Measurements from ENCODE around the gene GPR39.

Gene GPR39

DNA sequence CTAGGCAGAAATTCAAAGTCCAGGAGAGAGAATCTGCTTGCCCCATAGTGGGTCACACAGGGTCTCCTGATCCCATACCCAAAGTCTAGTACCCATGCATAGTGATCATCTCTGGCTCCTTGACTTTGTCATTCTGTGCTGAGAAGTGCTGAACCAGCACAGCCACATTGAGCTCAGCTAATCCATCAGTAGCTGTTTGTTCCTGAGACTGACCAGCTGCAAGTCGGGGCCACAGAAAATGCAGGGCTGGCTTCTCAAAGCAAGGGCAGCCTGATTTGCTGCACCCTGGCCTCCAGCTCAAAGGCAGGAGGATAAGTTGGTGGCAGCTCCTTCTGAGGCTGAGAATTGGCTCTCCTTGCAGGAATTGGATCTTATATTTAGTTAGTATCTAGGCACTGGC is 181.2 kb downstream of the GPR39 start:
- no peaks in the 10 kb centered on the region for H3K36me3 ChIP-seq (ENCODE audit: control insufficient read depth in 5 of 5, insufficient read depth in 5 of 5, low read length in 5 of 5)
- no peaks in the 10 kb centered on the region for H3K27me3 ChIP-seq (ENCODE audit: control insufficient read depth in 5 of 5, insufficient read depth in 4 of 5, low read length in 5 of 5)
- no peak overlapping the region for H3K27ac ChIP-seq (ENCODE audit: low read depth, low read length)
- H3K9ac ChIP-seq (ENCODE audit: low read length in 5 of 5), result no peak overlapping the region
- no peak overlapping the region for H3K4me3 ChIP-seq (ENCODE audit: low read depth in 1 of 5, low read length in 5 of 5)
- peaks cover 0 to 5% (median 4%) of the 10 kb centered on the region in 5 donors for H3K9me3 ChIP-seq (ENCODE audit: control insufficient read depth in 5 of 5, low read length in 5 of 5)
- no peaks in the 10 kb centered on the region for H3K4me1 ChIP-seq (ENCODE audit: control insufficient read depth in 5 of 5, insufficient read depth in 5 of 5, low read length in 5 of 5)

DNA sequence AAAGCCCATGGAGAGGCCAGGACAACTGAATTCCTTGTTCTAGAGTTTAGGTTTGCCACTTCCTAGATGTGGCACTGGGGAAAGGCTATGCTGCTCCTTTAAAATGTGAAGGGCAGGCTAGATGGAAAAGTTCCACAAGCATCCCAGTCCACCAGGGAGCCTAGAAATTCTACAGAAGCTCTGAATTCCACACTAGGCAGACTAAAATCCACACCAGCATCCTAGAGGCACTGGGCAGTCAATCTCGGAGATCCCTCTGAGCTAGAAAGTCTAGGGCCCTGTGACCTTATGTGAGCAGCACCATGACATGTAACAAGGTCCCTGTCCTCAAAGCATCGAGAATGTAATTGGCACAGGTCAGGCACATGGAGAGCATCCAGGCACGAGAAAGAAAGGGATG is 181.9 kb downstream of the GPR39 start:
- Histone ChIP-seq H3K4me1 (ENCODE audit: control insufficient read depth in 5 of 5, insufficient read depth in 5 of 5, low read length in 5 of 5) (no peaks in the 10 kb centered on the region), H3K9me3 (ENCODE audit: control insufficient read depth in 5 of 5, low read length in 5 of 5) (peaks cover 0 to 5% (median 4%) of the 10 kb centered on the region in 5 donors), H3K9ac (ENCODE audit: low read length in 5 of 5) (no peak overlapping the region), H3K27ac (ENCODE audit: low read depth, low read length) (no peak overlapping the region), H3K4me3 (ENCODE audit: low read depth in 1 of 5, low read length in 5 of 5) (no peak overlapping the region), H3K36me3 (ENCODE audit: control insufficient read depth in 5 of 5, insufficient read depth in 5 of 5, low read length in 5 of 5) (no peaks in the 10 kb centered on the region), H3K27me3 (ENCODE audit: control insufficient read depth in 5 of 5, insufficient read depth in 4 of 5, low read length in 5 of 5) (no peaks in the 10 kb centered on the region)

DNA sequence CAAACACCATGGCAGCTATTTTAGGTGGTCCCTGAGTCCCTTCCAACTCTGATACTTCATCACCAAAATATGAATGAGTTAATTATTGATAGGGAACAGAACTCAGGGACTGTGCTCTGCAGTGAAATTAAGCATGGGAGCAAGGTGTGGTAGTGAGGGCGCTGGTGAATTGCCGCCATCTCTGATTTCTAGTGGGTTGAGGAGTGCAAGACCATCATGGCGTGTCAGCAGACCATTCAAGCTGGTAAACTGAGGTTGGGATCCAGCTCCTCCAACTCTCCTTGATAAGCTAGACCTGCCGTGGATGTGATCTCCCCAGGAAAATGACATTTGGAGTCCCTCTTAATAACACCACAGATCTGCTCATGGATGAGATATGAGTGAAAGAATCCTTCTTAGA is 183.0 kb downstream of the GPR39 start:
- Histone ChIP-seq H3K27ac (ENCODE audit: low read depth, low read length) (no peak overlapping the region), H3K27me3 (ENCODE audit: control insufficient read depth in 5 of 5, insufficient read depth in 4 of 5, low read length in 5 of 5) (no peaks in the 10 kb centered on the region), H3K9me3 (ENCODE audit: control insufficient read depth in 5 of 5, low read length in 5 of 5) (peaks cover 0 to 5% (median 4%) of the 10 kb centered on the region in 5 donors)

DNA sequence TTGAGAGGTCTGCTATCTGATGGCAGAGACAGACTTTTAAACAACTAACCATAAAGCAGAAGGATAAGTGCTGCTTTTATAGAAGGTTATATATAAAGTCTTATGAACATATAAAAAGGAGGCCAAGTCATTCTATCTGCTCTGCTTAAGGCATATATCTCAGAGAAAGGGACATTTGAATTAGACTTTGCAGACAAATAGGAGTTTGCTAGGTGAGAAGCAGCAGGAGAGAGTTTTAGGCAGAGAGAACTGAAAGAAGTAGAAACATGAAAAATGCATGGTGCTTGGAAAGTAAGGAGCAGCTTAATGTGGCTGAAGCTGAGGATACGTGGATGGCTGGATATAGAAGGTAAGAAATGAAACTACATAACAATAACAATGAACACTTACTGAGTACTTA is 188.0 kb downstream of the GPR39 start:
- H3K27me3 ChIP-seq (ENCODE audit: control insufficient read depth in 5 of 5, insufficient read depth in 4 of 5, low read length in 5 of 5), result no peaks in the 10 kb centered on the region
- no peaks in the 10 kb centered on the region for H3K36me3 ChIP-seq (ENCODE audit: control insufficient read depth in 5 of 5, insufficient read depth in 5 of 5, low read length in 5 of 5)
- no peak overlapping the region for H3K9ac ChIP-seq (ENCODE audit: low read length in 5 of 5)
- H3K27ac ChIP-seq (ENCODE audit: low read depth, low read length), result no peak overlapping the region
- H3K4me1 ChIP-seq (ENCODE audit: control insufficient read depth in 5 of 5, insufficient read depth in 5 of 5, low read length in 5 of 5), result no peaks in the 10 kb centered on the region
- H3K9me3 ChIP-seq (ENCODE audit: control insufficient read depth in 5 of 5, low read length in 5 of 5), result no peaks in the 10 kb centered on the region
- no peak overlapping the region for H3K4me3 ChIP-seq (ENCODE audit: low read depth in 1 of 5, low read length in 5 of 5)

More for the DNA sequence above, 183.0 kb downstream of the GPR39 start:
- no peaks in the 10 kb centered on the region for H3K36me3 ChIP-seq (ENCODE audit: control insufficient read depth in 5 of 5, insufficient read depth in 5 of 5, low read length in 5 of 5)
- no peaks in the 10 kb centered on the region for H3K4me1 ChIP-seq (ENCODE audit: control insufficient read depth in 5 of 5, insufficient read depth in 5 of 5, low read length in 5 of 5)
- H3K9ac ChIP-seq (ENCODE audit: low read length in 5 of 5), result no peak overlapping the region
- H3K4me3 ChIP-seq (ENCODE audit: low read depth in 1 of 5, low read length in 5 of 5), result no peak overlapping the region

DNA sequence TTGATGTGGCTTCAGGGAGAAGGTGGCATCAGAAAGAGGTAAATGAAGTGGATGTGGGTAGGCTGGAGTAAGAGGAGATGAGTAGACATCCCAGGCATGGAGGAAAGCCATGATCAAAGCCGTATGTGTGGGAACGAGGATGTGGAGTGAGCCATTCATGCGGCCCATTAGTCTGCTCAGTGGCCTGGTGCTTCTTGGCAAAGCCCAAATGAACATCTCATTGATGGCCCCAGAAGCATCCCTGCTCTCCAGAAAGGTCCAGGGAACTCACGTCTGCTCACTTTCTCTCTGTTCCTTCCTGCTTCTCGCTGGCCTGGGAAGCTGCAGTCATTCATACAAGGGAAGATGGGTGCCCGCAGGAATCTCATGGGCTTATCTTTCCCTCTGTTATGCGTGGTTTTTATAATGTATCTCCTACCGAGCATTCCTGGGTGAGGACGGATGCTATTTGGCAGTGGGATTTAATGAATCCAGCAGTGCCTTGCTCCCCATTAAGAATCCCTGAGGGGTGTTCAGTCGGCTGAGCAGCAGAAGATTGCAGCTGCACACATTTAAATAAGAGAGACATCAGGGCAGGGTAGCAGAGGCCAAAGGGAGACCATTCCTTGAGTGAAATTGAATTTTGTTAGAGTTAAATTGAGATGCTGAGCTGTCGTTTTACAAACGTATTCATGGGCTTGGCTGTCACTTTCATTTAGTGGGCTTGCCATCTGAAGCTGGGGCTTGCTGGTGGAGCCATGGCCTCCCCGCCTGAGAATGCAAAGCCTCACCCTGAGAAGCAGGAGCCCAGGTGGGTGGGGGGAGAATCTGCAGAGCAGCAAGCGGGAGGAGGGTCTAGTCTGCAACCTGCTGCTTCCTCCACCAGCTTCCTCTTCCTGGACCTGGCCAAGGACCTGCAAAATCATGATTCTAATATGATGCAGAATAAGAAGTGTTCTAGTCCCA is 188.9 kb downstream of the GPR39 start:
- H3K36me3 ChIP-seq (ENCODE audit: control insufficient read depth in 5 of 5, insufficient read depth in 5 of 5, low read length in 5 of 5), result no peaks in the 10 kb centered on the region
- H3K4me3 ChIP-seq (ENCODE audit: low read depth in 1 of 5, low read length in 5 of 5), result no peak overlapping the region
- H3K9ac ChIP-seq (ENCODE audit: low read length in 5 of 5), result no peak overlapping the region
- no peak overlapping the region for H3K27ac ChIP-seq (ENCODE audit: low read depth, low read length)
- no peaks in the 10 kb centered on the region for H3K4me1 ChIP-seq (ENCODE audit: control insufficient read depth in 5 of 5, insufficient read depth in 5 of 5, low read length in 5 of 5)
- no peaks in the 10 kb centered on the region for H3K27me3 ChIP-seq (ENCODE audit: control insufficient read depth in 5 of 5, insufficient read depth in 4 of 5, low read length in 5 of 5)
- no peaks in the 10 kb centered on the region for H3K9me3 ChIP-seq (ENCODE audit: control insufficient read depth in 5 of 5, low read length in 5 of 5)

DNA sequence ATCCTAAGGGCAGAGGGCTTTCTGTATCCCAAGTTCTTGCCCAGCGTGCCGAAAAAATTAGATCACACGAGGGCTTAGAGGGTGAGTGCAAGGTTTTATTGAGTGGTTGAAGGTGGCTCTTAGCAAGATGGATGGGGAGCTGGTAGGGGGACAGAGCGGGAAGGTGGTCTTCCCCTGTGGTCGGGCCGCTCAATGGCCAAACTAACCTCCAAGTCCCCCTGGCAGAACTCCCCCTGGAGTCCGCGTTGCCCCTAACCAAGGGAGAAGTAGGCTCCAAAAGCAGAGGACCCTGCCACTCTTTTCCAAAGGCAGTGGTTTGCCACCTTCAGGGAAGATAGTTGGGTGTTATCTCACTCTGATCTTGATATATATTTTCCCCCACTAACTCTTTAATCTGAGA is 190.0 kb downstream of the GPR39 start:
- Histone ChIP-seq H3K4me3 (ENCODE audit: low read depth in 1 of 5, low read length in 5 of 5) (no peak overlapping the region), H3K9ac (ENCODE audit: low read length in 5 of 5) (no peak overlapping the region), H3K36me3 (ENCODE audit: control insufficient read depth in 5 of 5, insufficient read depth in 5 of 5, low read length in 5 of 5) (no peaks in the 10 kb centered on the region), H3K4me1 (ENCODE audit: control insufficient read depth in 5 of 5, insufficient read depth in 5 of 5, low read length in 5 of 5) (no peaks in the 10 kb centered on the region), H3K9me3 (ENCODE audit: control insufficient read depth in 5 of 5, low read length in 5 of 5) (no peaks in the 10 kb centered on the region), H3K27ac (ENCODE audit: low read depth, low read length) (no peak overlapping the region), H3K27me3 (ENCODE audit: control insufficient read depth in 5 of 5, insufficient read depth in 4 of 5, low read length in 5 of 5) (no peaks in the 10 kb centered on the region)

DNA sequence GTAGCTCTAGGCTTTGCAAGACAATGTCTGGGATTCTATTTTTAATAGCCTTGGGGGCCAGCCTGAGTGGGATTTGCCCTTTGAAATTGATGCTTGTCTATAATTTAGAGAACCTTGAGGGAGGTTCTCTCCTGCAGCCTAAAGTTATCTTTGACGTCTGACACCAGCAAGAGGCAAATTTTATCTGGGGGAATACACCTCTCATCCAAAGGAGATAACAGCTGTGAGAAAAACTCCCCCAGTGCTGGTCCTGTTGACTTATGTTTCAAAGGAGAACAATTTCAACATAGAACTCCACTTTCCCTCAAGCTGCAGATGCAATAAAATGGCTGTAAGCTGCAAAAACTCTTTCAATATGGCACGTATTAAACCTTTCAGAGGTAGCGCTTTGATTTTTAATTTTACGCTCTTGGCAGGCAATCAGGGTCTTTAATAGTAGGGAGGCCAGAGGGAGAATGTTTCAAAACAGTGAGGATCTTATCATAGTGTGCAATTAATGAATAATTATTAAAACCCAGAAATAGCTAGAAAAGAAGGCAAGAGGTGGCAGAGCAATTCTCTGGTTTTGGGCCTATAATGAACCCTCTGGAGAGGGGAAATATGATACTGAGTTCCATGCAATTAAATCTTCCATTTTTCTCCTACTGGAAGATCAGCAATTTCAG is 191.0 kb downstream of the GPR39 start:
- no peaks in the 10 kb centered on the region for H3K27me3 ChIP-seq (ENCODE audit: control insufficient read depth in 5 of 5, insufficient read depth in 4 of 5, low read length in 5 of 5)
- H3K9me3 ChIP-seq (ENCODE audit: control insufficient read depth in 5 of 5, low read length in 5 of 5), result no peaks in the 10 kb centered on the region
- no peak overlapping the region for H3K9ac ChIP-seq (ENCODE audit: low read length in 5 of 5)
- H3K4me1 ChIP-seq (ENCODE audit: control insufficient read depth in 5 of 5, insufficient read depth in 5 of 5, low read length in 5 of 5), result no peaks in the 10 kb centered on the region
- H3K36me3 ChIP-seq (ENCODE audit: control insufficient read depth in 5 of 5, insufficient read depth in 5 of 5, low read length in 5 of 5), result no peaks in the 10 kb centered on the region
- no peak overlapping the region for H3K4me3 ChIP-seq (ENCODE audit: low read depth in 1 of 5, low read length in 5 of 5)
- H3K27ac ChIP-seq (ENCODE audit: low read depth, low read length), result no peak overlapping the region

DNA sequence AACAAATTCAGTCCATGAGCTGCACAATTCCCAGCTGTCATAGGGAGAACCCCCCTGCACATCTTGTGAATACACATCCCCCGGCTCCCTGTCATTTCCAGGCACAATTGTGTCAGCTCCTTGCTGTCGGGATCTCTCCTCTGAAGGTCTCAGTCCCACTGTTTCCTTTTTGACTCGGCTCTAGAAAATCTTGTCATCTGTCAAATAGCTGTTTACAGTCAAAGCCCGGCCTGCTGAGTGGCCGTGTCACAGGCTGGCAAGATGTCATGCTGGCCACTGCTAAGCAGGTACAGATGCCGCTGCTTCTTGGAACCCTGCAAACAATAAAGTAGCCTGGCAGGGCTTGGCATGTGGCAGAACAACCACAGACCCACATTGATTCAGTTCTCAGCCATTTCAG is 191.7 kb downstream of the GPR39 start:
- no peak overlapping the region for H3K4me3 ChIP-seq (ENCODE audit: low read depth in 1 of 5, low read length in 5 of 5)
- no peaks in the 10 kb centered on the region for H3K36me3 ChIP-seq (ENCODE audit: control insufficient read depth in 5 of 5, insufficient read depth in 5 of 5, low read length in 5 of 5)
- H3K27ac ChIP-seq (ENCODE audit: low read depth, low read length), result no peak overlapping the region
- no peak overlapping the region for H3K9ac ChIP-seq (ENCODE audit: low read length in 5 of 5)
- no peaks in the 10 kb centered on the region for H3K9me3 ChIP-seq (ENCODE audit: control insufficient read depth in 5 of 5, low read length in 5 of 5)
- H3K4me1 ChIP-seq (ENCODE audit: control insufficient read depth in 5 of 5, insufficient read depth in 5 of 5, low read length in 5 of 5), result no peaks in the 10 kb centered on the region
- no peaks in the 10 kb centered on the region for H3K27me3 ChIP-seq (ENCODE audit: control insufficient read depth in 5 of 5, insufficient read depth in 4 of 5, low read length in 5 of 5)

DNA sequence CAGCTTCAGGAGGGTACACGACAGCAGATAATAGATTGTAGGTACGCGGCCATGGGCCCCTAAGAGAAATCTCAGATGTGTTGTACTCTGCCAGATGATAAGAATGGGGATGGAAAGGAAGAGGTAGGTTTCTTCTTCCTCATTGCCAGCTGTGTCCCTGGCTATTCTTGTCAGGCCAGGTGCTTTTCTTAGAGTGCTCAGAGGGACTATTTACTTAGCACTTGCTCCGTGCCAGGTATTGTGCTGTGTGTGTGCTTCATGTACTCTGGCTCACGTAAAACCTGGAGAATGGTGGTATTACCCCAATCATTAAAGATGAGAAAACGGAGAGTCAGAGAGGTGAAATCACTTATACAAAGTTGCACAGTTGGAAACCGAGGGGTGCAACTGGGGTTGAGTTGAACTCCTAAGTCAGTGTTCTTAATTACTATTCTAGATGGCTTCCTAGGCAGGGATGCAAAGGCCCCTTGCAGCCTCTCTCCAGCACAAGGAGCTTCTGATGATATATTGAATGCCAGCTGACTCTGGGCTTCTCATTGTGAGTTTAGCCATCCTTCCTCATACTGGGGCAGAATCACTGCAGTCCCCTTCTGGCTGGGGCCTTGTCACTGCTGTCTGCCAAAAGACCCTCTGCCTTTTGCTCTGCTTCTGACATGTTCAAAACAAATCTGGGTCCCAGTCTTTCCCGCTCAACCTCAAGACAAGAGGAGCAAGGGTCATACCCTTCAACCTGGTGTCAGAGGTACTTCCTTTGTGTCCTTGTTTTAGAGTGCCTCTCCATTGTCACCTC is 192.7 kb downstream of the GPR39 start:
- H3K27me3 ChIP-seq (ENCODE audit: control insufficient read depth in 5 of 5, insufficient read depth in 4 of 5, low read length in 5 of 5), result no peaks in the 10 kb centered on the region
- H3K27ac ChIP-seq (ENCODE audit: low read depth, low read length), result no peak overlapping the region
- no peaks in the 10 kb centered on the region for H3K4me1 ChIP-seq (ENCODE audit: control insufficient read depth in 5 of 5, insufficient read depth in 5 of 5, low read length in 5 of 5)
- no peaks in the 10 kb centered on the region for H3K9me3 ChIP-seq (ENCODE audit: control insufficient read depth in 5 of 5, low read length in 5 of 5)
- no peaks in the 10 kb centered on the region for H3K36me3 ChIP-seq (ENCODE audit: control insufficient read depth in 5 of 5, insufficient read depth in 5 of 5, low read length in 5 of 5)
- no peak overlapping the region for H3K9ac ChIP-seq (ENCODE audit: low read length in 5 of 5)
- H3K4me3 ChIP-seq (ENCODE audit: low read depth in 1 of 5, low read length in 5 of 5), result no peak overlapping the region

DNA sequence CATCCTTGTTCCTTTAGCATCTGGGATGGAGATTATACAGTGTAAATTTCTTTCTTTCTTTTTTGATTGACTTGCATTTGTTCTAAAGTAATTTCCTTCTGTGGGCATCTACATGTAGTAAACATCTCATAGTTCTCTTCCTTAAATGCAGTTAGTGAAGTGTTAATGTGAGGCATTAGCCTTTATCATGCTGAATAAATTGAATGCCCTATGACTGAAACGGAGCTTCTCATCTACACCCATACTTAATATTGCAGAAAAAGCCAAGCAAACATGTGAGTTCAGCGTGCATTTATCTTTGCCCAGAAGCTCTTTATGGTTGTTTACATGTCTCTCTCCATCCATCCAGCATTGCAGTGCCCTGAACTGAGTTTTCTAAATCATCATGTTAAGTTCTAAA is 195.1 kb downstream of the GPR39 start:
- no peak overlapping the region for H3K4me3 ChIP-seq (ENCODE audit: low read depth in 1 of 5, low read length in 5 of 5)
- H3K9me3 ChIP-seq (ENCODE audit: control insufficient read depth in 5 of 5, low read length in 5 of 5), result no peaks in the 10 kb centered on the region
- H3K9ac ChIP-seq (ENCODE audit: low read length in 5 of 5), result no peak overlapping the region
- no peaks in the 10 kb centered on the region for H3K36me3 ChIP-seq (ENCODE audit: control insufficient read depth in 5 of 5, insufficient read depth in 5 of 5, low read length in 5 of 5)
- H3K27ac ChIP-seq (ENCODE audit: low read depth, low read length), result no peak overlapping the region
- no peaks in the 10 kb centered on the region for H3K27me3 ChIP-seq (ENCODE audit: control insufficient read depth in 5 of 5, insufficient read depth in 4 of 5, low read length in 5 of 5)
- H3K4me1 ChIP-seq (ENCODE audit: control insufficient read depth in 5 of 5, insufficient read depth in 5 of 5, low read length in 5 of 5), result no peaks in the 10 kb centered on the region

Data from subcutaneous abdominal adipose tissue (tissue), 5 donors.